Stimulated activated CD8-positive, alpha-beta memory T cell treated with anti-CD3 and anti-CD28 coated beads, Interleukin-7, amount 100 ng/mL, for 48 hours (primary cell): ENCODE data around the gene ANKS3.

Experiments
- DNase-seq, 2 donors: peaks; one replicate each; pipeline ENCODE4 v3.0.0-alpha.2; 2020; ENCODE audit warnings: low read depth in 1 of 2; ENCODE audit errors: extremely low read depth in 1 of 2

The ANKS3 gene

DNA sequence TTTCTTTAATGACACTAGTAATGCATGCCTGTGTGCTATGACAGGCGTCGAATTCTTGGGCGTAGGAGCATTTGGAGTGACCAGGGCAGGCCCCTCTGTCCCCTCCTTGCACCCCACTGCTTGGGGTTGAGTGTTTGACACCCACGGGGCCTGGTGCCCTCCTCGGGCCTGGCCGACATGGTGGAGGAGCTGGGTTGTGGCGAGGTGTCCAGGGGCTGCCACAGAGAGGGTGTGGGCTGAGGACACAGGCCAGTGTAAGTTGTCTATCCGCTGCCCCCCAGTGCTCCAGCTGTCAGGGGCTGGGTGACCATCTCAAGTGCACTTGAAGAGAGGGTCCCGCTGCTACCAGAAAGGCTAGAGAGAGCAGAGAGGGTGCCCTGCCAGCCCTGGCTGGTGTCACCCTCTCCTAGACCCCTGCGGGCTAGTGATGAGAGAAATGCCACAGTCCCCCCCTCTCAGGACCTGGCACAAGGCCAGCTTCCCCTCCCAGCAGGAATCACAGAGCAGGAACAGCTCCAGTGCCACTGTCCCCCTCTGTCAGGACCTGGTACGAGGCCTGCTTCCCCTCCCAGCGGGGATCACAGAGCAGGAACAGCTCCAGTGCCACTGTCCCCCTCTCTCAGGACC, 79.0 kb downstream of the ANKS3 start:
- DNase-seq: no peak

DNA sequence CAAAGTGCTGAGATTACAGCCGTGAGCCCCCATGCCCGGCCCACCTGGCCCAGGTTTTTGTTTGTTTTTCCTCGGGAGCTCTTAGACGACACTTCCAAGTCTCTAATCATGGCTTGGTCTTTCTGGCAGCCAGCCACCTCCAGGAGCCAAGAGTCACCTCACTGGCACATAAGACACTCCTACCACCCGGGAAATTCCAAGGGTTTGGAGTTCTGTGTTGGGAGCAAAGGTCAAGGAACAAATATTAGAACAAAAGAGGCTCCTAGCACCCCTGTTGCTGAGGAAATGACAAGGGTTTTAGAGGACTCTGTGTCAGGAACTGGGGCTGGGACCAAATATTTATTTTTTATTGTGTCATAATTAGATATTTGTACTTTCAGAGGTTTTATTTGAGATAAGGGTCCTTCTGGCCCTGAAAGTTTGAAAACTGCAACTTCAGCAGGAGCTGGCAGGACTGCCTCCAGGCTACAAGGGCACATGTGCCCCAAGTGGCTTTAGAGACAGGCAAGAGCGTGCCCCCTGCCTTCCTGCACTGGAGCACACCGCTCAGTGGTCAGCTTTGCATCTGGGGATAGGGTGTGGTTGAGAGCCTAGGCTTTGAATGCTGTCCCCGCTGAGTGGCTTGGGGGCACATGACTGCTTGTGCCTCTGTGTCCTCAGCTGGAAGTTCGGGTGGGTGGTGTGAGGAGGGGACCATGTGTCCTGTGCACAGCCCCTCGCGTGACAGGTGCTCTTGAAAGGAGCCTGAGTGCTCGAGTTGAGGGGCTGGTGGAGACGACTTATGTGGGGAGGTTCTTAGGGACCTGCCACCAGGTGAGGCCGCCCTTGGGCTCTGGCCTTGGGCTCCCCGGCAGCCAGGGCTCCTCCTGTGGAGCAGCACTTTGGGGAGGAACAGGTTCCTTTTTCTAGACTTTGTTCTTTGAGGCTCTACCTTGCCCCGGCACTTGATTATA, 79.8 kb downstream of the ANKS3 start:
- no peak for DNase-seq

DNA sequence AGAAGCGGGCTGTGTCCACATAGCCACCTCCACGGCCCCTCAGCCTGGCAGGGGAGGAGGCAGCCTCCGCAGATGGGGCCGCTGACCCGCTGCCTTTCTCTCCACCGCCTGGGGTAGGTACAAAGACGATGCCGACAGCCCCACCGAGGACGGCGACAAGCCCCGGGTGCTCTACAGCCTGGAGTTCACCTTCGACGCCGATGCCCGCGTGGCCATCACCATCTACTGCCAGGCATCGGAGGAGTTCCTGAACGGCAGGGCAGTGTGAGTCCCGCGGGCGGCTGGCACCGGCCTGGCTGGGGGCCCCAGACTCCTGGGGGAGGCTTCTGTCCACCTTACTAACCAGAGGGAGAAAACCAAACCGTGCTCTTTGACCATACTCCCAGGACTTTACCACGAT, 81.5 kb downstream of the ANKS3 start:
- no peak for DNase-seq

DNA sequence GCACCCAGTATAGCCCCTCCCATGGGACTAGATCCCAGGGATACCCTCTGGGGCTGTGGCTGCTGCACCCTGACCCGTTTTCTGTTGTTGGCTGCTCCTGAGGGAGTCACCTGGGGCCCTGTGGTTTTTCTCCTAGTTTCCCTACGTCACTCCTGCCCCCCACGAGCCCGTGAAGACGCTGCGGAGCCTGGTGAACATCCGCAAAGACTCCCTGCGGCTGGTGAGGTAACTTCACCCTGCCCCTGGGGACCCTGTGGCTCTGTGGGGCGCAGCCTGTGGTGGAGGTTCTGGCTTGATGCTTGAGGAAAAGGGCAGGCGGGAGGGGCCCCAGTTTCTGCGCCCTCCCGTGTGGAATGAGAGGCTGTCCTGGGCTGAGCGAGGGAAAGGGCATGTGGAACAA, 82.2 kb downstream of the ANKS3 start:
- DNase-seq: no peak

DNA sequence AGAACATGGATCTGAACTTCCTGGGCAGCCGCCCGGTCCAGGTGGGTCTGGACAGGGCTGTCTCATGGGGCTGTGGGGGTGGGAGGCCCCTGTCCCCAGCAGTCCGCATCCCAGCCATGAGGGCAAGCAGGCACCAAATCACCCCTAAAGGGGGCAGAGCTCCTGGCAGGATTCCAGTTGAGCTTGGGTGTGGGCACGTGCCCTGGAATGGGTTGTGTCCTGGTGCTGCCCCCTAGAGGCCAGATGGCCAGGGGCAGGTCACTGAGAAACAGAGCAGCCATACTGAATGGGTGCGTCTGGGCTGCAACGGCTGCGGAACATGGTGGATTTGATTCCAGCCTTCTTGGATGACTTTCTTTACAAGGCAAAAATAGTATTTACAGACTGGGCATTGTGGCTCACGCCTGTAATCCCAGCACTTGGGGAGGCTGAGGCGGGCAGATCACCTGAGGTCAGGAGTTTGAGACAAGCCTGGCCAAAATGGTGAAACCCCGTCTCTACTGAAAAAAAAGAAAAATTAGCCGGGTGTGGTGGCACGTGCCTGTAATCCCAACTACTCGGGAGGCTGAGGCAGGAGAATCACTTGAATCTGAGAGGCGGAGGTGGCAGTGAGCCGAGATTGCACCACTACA, 83.5 kb downstream of the ANKS3 start:
- peak; percentile 52 to 73 for DNase-seq

DNA sequence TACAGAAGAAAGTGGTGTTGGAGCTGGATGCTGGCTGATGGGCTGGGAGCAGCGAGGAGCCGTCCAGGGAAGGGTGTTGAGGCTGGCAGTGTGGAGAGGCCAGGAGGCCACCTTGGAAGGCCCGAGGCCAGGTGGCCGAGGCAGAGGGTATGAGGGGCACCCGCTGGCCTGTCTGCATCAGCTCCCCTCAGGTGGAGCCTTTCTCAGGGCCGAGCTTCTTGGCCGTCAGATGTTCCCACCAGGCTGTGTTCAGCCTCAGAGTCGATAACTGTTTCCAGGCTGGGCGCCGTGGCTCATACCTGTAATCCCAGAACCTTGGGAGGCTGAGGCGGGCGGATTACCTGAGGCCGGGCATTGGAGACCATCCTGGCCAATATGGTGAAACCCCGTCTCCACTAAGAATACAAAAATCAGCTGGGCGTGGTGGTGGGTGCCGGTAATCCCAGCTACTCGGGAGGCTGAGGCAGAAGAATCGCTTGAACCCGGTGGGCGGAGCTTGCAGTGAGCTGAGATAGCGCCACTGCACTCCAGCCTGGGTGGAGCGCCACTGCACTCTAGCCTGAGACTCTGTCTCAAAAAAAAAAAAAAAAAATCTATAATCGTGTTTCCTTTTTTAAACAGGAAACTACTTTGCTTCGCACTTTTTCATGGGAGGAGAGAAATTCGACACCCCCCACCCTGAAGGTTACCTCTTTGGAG, 84.2 kb downstream of the ANKS3 start:
- DNase-seq: no peak

DNA sequence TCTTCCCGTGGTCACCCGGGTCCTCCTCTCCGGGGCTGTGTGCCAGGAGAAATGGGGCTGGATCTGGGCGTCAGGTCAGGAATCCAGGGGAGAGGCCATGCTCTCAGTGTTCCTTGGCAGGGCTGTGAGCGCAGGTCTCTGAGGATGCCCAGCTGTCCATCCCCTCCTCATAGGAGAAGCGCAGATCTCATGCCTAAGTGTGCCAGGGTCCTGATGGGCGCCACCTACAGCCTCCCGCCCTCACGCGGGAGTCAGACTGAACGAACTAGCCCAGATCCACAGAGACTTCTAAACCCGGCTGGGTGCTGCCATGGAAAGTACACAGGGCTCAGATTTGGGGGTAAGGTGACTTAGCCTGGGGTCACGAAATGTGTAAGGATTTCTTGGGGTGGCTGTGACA, 85.2 kb downstream of the ANKS3 start:
- no peak for DNase-seq

DNA sequence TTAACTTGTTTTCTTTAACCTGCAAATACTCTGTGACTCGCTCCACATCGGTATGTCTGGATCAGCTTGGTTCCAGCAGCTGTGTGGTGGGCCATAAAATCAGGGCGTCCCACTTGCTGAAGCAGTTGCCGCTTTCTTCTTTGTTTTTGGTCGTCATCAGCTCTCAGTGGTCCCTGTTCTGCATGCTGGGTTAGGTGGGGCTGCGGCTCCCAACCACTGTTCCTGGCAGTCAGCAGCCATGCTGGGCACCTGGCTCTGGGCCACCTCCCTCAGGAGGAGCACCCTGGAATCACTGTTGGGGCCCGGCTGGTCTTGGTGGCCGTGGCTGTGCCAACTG, 86.5 kb downstream of the ANKS3 start:
- no peak for DNase-seq

DNA sequence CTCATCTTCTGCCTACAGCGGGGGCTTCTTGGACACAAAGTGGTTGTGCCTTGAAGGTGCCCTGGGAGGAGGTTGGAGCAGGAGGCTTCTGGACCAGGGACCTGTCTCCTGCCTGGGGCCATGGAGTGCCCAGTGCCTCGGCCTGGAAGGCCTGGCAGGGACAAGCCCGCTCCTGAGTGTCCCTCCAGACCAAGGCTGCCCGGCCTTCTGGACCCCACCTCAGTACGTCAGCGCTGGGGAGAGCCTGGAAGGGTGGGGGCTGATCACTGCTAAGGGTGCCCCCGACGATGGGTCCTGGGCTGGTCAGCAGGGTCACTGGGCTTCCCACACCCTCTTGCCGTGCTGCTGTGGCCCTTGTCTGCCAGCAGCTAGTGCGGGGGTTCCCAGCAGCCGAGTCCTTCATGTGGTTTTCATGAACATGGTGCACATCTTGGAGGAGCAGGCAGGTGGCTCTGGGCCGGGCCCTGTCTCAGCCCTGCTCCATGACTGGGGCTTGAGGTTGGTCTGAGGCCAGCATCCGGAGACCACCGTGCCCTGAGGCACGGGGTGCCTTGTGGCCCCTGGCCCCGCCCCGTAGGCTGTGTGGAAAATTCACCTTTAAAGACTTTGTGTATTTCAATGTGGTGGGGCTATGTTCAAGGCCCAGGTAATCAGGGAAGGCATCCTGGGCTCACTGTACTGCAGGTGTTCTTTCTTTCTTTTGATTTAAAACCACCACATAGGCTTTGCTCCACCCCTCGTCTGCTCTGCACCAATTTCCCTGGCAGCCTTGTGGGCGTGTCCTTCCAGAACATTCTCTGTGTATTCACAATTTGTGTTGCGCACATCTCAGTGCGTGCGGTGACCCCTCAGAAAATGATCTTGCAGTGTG, 87.1 kb downstream of the ANKS3 start:
- DNase-seq: no peak
